PFSK-1 (cell line): ENCODE measurements around the gene MAP6.
A peak's percentile ranks its signal among the peaks of the same experiment; 100 is the strongest.

Experiments
- FOXP2 ChIP-seq: optimal IDR thresholded peaks from 2 replicates; pipeline ENCODE3; 2011; ENCODE audit warnings: borderline replicate concordance, control low read depth, inconsistent platforms; ENCODE audit not compliant: insufficient read depth; ENCODE audit errors: extremely low read length, extremely low read depth
- POLR2AphosphoS5 ChIP-seq: IDR thresholded peaks from 2 replicates; pipeline ENCODE4 v1.6.1; 2012; ENCODE audit warnings: low read depth, mild to moderate bottlenecking, control low read depth, low read length, moderate library complexity
- REST ChIP-seq, 2 experiments: IDR thresholded peaks; 2 replicates each; pipeline versions ENCODE4 v1.6.1 to v1.8.0; 2011 to 2012; ENCODE audit warnings: low read depth in 2 of 2, low read length in 2 of 2, control low read depth in 1 of 2, inconsistent platforms in 1 of 2, mild to moderate bottlenecking in 1 of 2, moderate library complexity in 1 of 2; ENCODE audit not compliant: insufficient read depth in 1 of 2
- SIN3A ChIP-seq: IDR thresholded peaks from 2 replicates; pipeline ENCODE4 v1.6.1; 2012; ENCODE audit warnings: mild to moderate bottlenecking, low read length, moderate library complexity, borderline replicate concordance; ENCODE audit not compliant: insufficient read depth
- TAF1 ChIP-seq: IDR thresholded peaks from 2 replicates; pipeline ENCODE4 v1.6.1; 2012; ENCODE audit warnings: low read length, control low read depth, borderline replicate concordance; ENCODE audit not compliant: insufficient read depth

The MAP6 gene

DNA sequence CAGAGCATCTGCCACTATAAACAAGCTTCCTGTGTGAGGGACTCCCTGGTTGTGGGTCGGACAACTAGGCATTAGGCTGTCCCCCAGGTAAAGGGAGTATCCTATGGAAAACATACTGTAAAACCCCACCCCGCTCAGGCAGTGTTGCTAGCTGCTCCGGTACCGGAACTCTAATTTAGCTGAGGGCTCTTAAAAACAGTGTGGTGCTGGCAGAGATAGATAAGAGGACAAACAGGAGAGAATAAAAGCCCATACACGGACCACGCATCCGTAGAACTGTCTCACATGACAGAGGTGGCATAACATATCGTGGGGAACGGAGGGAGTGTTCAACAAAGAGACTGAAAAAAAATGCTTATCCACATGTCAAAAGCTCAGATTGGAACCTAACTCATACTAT is 45.4 kb upstream of the MAP6 start:
- TF ChIP-seq SIN3A (no peak), REST (IDR thresholded peaks at IDR 0.05; ENCODE audit: insufficient read depth in 1 of 2, low read depth in 2 of 2, low read length in 2 of 2) (no peak), FOXP2 (no peak), TAF1 (no peak), POLR2AphosphoS5 (no peak)

DNA sequence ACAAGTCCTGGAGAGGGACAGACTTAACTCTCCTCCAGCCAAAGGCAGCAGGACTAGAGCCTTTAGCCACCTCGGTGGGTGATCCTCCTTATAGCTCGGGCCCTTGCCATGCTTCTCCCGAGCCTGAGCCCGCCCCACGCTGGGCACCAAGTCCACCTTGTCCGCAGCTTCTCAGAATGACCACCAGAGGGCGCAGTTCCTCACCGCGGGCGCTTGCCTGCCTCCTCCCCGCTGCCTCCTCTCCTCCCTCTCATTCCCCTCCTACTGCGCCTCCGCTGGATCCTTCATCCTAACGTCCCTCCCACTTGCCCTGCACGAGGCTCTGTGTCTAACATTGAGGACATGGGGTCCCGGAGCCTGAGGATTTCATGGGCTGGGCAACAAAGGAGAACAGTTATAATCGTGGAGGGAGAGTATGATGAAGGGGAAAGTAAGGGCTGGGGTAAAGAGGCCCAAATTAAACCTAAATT is 37.5 kb upstream of the MAP6 start:
- TF ChIP-seq FOXP2: peak; percentile 20
- no peak for TF ChIP-seq POLR2AphosphoS5

- TF ChIP-seq FOXP2 (no peak), POLR2AphosphoS5 (no peak), SIN3A (no peak), REST (IDR thresholded peaks at IDR 0.05; ENCODE audit: insufficient read depth in 1 of 2, low read depth in 2 of 2, low read length in 2 of 2) (no peak), TAF1 (no peak)
These were observed 36.7 kb upstream of the MAP6 start for GRCh38 chr11:75705541-75705940.

DNA sequence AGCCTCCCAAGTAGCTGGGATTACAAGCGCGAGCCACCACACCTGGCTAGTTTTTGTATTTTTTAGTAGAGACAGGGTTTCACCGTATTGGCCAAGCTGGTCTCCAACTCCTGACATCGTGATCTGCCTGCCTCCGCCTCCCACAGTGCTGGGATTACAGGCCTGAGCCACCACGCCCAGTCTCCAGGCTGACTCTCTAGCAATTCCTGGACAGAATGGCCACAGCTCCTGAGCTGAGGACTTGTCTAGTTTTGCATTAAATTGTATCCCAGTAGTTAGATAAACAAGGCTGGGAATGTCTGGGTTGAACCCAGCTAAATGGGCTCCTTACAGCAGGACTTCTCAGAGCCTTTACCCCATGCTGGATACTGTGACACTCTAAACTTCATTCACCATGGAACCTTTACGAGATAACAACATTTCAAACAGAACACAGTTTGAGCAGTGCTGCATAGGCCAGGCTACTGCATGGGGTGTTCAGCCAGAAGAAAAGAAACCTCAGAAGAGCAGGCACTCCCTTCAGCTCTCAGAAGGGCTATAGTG is 34.9 kb upstream of the MAP6 start:
- no peak for TF ChIP-seq SIN3A
- TF ChIP-seq FOXP2: no peak
- TF ChIP-seq POLR2AphosphoS5: no peak
- no peak for TF ChIP-seq TAF1
- no peak for TF ChIP-seq REST (IDR thresholded peaks at IDR 0.05; ENCODE audit: insufficient read depth in 1 of 2, low read depth in 2 of 2, low read length in 2 of 2)

GRCh38 chr11:75700940-75701339 is 32.1 kb upstream of the MAP6 start:
- no peak for TF ChIP-seq TAF1
- TF ChIP-seq FOXP2: no peak
- TF ChIP-seq SIN3A: no peak

GRCh38 chr11:75697906-75698581 is 29.2 kb upstream of the MAP6 start:
- TF ChIP-seq TAF1 (no peak), FOXP2 (no peak), SIN3A (no peak), POLR2AphosphoS5 (no peak), REST (IDR thresholded peaks at IDR 0.05; ENCODE audit: insufficient read depth in 1 of 2, low read depth in 2 of 2, low read length in 2 of 2) (no peak)
